Liver (tissue), 3 donors: ENCODE data around the gene LIX1L.

Experiments
- EGR1 ChIP-seq, 2 donors: IDR thresholded peaks; 2 replicates each; pipeline ENCODE4 v1.6.1; 2016 to 2018; ENCODE audit warnings: antibody characterized with exemption in 2 of 2, low read depth in 2 of 2
- GABPA ChIP-seq, 2 donors: IDR thresholded peaks in 1 of 2; conservative IDR thresholded peaks in 1 of 2; 2 replicates each; pipeline ENCODE4 v1.6.1; 2016; ENCODE audit warnings: antibody characterized with exemption in 2 of 2, mild to moderate bottlenecking in 1 of 2, moderate library complexity in 1 of 2
- JUND ChIP-seq, 2 donors: IDR thresholded peaks; 2 replicates each; pipeline ENCODE4 v1.6.1; 2016; ENCODE audit warnings: antibody characterized with exemption in 2 of 2
- RAD21 ChIP-seq, 2 donors: IDR thresholded peaks; 2 replicates each; pipeline ENCODE4 v1.6.1; 2016; ENCODE audit warnings: antibody characterized with exemption in 2 of 2, mild to moderate bottlenecking in 2 of 2
- REST ChIP-seq: IDR thresholded peaks from 2 replicates; pipeline ENCODE4 v1.6.1; 2016; ENCODE audit warnings: antibody characterized with exemption, mild to moderate bottlenecking
- RXRA ChIP-seq, 2 donors: IDR thresholded peaks; 2 replicates each; pipeline ENCODE4 v1.6.1; 2017 to 2018; ENCODE audit warnings: antibody characterized with exemption in 2 of 2, mild to moderate bottlenecking in 1 of 2
- SP1 ChIP-seq: IDR thresholded peaks from 2 replicates; pipeline ENCODE4 v1.6.1; 2018; ENCODE audit warnings: antibody characterized with exemption, mild to moderate bottlenecking
- TAF1 ChIP-seq: conservative IDR thresholded peaks from 2 replicates; pipeline ENCODE4 v1.6.1; 2016; ENCODE audit warnings: antibody characterized with exemption, mild to moderate bottlenecking
- YY1 ChIP-seq: IDR thresholded peaks from 2 replicates; pipeline ENCODE4 v1.6.1; 2016; ENCODE audit warnings: antibody characterized with exemption, mild to moderate bottlenecking
- TF ChIP-seq, protein P1 (sequence below): fragments of 150-350 bp; IDR thresholded peaks from 2 replicates; pipeline ENCODE4 v1.5.1; 2017; ENCODE audit warnings: improper control_type of control experiment, low read depth, low read length; ENCODE audit not compliant: missing input control
- TF ChIP-seq, protein P2 (sequence below): IDR thresholded peaks from 2 replicates; pipeline ENCODE4 v1.6.1; 2016; ENCODE audit warnings: antibody characterized with exemption
- donor health status: healthy.
- donor health status: healthy.

DNA sequence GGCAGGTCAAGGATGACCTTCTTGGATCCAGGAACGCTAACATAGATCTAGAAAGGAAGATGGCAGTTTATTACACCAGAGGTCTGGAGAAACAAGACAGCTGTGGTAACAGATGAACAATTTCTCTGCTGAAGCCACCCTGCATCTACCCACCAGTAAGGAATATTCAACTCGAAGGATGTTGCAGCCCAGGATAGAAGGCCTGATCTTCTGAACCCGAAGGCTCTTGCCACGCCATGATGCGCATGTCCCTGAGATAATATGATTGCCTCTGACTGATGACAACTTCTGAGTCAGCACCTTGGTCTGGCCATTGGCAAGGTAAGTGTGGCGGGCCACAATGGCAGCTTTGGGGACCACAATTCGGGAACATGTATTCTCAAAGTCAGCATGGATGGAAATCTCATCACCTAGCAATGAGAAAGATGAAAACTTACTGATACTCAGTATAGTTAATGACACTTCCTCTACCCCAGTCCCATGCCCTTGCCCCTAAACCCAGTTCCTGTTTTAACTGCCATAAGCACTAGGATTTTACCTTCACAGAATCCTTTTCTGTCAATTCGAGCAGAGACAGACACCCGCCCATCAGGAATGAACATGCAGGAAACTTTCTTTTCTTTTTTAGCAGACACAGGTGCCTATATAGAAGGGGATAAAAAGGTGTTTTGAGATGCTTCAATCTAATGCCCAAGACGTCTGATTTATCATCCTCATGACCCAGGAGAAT lies 36.7 kb upstream of the LIX1L start:
- TF ChIP-seq, protein P1, sequence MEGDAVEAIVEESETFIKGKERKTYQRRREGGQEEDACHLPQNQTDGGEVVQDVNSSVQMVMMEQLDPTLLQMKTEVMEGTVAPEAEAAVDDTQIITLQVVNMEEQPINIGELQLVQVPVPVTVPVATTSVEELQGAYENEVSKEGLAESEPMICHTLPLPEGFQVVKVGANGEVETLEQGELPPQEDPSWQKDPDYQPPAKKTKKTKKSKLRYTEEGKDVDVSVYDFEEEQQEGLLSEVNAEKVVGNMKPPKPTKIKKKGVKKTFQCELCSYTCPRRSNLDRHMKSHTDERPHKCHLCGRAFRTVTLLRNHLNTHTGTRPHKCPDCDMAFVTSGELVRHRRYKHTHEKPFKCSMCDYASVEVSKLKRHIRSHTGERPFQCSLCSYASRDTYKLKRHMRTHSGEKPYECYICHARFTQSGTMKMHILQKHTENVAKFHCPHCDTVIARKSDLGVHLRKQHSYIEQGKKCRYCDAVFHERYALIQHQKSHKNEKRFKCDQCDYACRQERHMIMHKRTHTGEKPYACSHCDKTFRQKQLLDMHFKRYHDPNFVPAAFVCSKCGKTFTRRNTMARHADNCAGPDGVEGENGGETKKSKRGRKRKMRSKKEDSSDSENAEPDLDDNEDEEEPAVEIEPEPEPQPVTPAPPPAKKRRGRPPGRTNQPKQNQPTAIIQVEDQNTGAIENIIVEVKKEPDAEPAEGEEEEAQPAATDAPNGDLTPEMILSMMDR, result no peak
- TF ChIP-seq TAF1, result no peak
- TF ChIP-seq JUND (IDR thresholded peaks at IDR 0.05), result no peak
- peak; percentile 6 for TF ChIP-seq SP1
- TF ChIP-seq YY1, result no peak
- TF ChIP-seq RAD21 (IDR thresholded peaks at IDR 0.05), result no peak
- TF ChIP-seq REST, result no peak
- TF ChIP-seq, protein P2, sequence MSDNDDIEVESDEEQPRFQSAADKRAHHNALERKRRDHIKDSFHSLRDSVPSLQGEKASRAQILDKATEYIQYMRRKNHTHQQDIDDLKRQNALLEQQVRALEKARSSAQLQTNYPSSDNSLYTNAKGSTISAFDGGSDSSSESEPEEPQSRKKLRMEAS, result no peak
- TF ChIP-seq GABPA (IDR thresholded peaks at IDR 0.05 in 1 of 2, conservative IDR thresholded peaks at IDR 0.05 in 1 of 2), result no peak
- no peak for TF ChIP-seq EGR1 (IDR thresholded peaks at IDR 0.05; ENCODE audit: low read depth in 2 of 2)
- TF ChIP-seq RXRA (IDR thresholded peaks at IDR 0.05), result no peak
